Neural cell (in vitro differentiated cells): ENCODE data around the gene MKKS. TPM values are rescaled to one million over a fixed set of nuclear protein-coding genes. Genes with fewer than 3 reads are reported as not detected.

ENCODE experiments used
- H2AFZ ChIP-seq: fragments of 200-600, 300-800 bp; sonication (generic), shearing (Covaris generic); 2 replicates; pipeline ENCODE4 v1.6.0; 2014; ENCODE audit warnings: low read depth, mild to moderate bottlenecking, antibody characterized with exemption, low read length, moderate library complexity
- H3F3A ChIP-seq: fragments of 200-600 bp; shearing (Covaris generic); 2 replicates; pipeline ENCODE4 v1.6.1; 2016; ENCODE audit warnings: mild to moderate bottlenecking, moderate library complexity, mixed read lengths, antibody characterized with exemption, low read length; ENCODE audit not compliant: insufficient read depth, poor library complexity, severe bottlenecking
- H3K27ac ChIP-seq: fragments of 200-600, 300-800 bp; sonication (generic), shearing (Covaris generic); 2 replicates; pipeline ENCODE4 v1.5.1; 2014; ENCODE audit warnings: mild to moderate bottlenecking, low read length, moderate library complexity
- H3K27me3 ChIP-seq: fragments of 300-800, 200-600 bp; sonication (generic), shearing (Covaris generic); 2 replicates; pipeline ENCODE4 v1.6.0; 2014; ENCODE audit warnings: mild to moderate bottlenecking, low read depth, low read length, moderate library complexity; ENCODE audit not compliant: insufficient read depth
- H3K36me3 ChIP-seq: fragments of 300-800, 200-600 bp; sonication (generic), shearing (Covaris generic); 2 replicates; pipeline ENCODE4 v1.5.1; 2014; ENCODE audit warnings: mild to moderate bottlenecking, antibody characterized with exemption, low read length, moderate library complexity; ENCODE audit not compliant: insufficient read depth
- H3K4me2 ChIP-seq: fragments of 300-800, 200-600 bp; sonication (generic), shearing (Covaris generic); 2 replicates; pipeline ENCODE4 v1.6.0; 2014; ENCODE audit warnings: mild to moderate bottlenecking, low read length
- H3K4me3 ChIP-seq: fragments of 300-800, 200-600 bp; sonication (generic), shearing (Covaris generic); 2 replicates; pipeline ENCODE4 v1.5.1; 2014; ENCODE audit warnings: mild to moderate bottlenecking, low read length, moderate library complexity
- H3K79me2 ChIP-seq: fragments of 200-600 bp; shearing (Covaris generic); replicated peaks from 2 replicates; pipeline ENCODE4 v1.6.0; 2014; ENCODE audit warnings: mild to moderate bottlenecking, low read length, moderate library complexity; ENCODE audit not compliant: insufficient read depth
- H3K9ac ChIP-seq: fragments of 300-800, 200-600 bp; sonication (generic), shearing (Covaris generic); 2 replicates; pipeline ENCODE4 v1.6.1; 2016; ENCODE audit warnings: mild to moderate bottlenecking, low read length, mixed read lengths
- H3K9me2 ChIP-seq: fragments of 200-600 bp; shearing (Covaris generic); 2 replicates; pipeline ENCODE4 v1.6.1; 2016; ENCODE audit warnings: mild to moderate bottlenecking, low read length, mixed read lengths; ENCODE audit not compliant: insufficient read depth
- H3K9me3 ChIP-seq: fragments of 200-600, 300-800 bp; sonication (generic), shearing (Covaris generic); 2 replicates; pipeline ENCODE4 v1.6.1; 2016; ENCODE audit warnings: mild to moderate bottlenecking, mixed run types, low read length, moderate library complexity, mixed read lengths
- H4K20me1 ChIP-seq: fragments of 200-600 bp; shearing (Covaris generic); 2 replicates; pipeline ENCODE4 v1.6.1; 2016; ENCODE audit warnings: mild to moderate bottlenecking, mixed run types; ENCODE audit not compliant: insufficient read depth
- EP300 ChIP-seq: fragments of 450-650 bp; conservative IDR thresholded peaks from 2 replicates; pipeline ENCODE4 v1.6.1; 2014; ENCODE audit warnings: antibody characterized with exemption, mild to moderate bottlenecking, moderate library complexity; ENCODE audit not compliant: poor library complexity, severe bottlenecking
- EZH2 ChIP-seq: fragments of 200-600, 300-800 bp; shearing (Covaris generic), sonication (generic); IDR thresholded peaks from 2 replicates; pipeline ENCODE4 v1.6.1; 2014; ENCODE audit warnings: antibody characterized with exemption, low read length, borderline replicate concordance, mild to moderate bottlenecking; ENCODE audit not compliant: insufficient read depth, poor library complexity, severe bottlenecking
- MXI1 ChIP-seq: fragments of 450-650 bp; conservative IDR thresholded peaks from 2 replicates; pipeline ENCODE4 v1.6.1; 2014; ENCODE audit warnings: antibody characterized with exemption, mild to moderate bottlenecking; ENCODE audit not compliant: poor library complexity, severe bottlenecking
- POLR2AphosphoS5 ChIP-seq: IDR thresholded peaks from 2 replicates; pipeline ENCODE4 v1.6.1; 2012
- RAD21 ChIP-seq: fragments of 450-650 bp; conservative IDR thresholded peaks from 2 replicates; pipeline ENCODE4 v1.6.1; 2014; ENCODE audit warnings: antibody characterized with exemption, mild to moderate bottlenecking, moderate library complexity
- SMC3 ChIP-seq: fragments of 450-650 bp; conservative IDR thresholded peaks from 2 replicates; pipeline ENCODE4 v1.6.1; 2014; ENCODE audit warnings: antibody characterized with exemption, mild to moderate bottlenecking, moderate library complexity; ENCODE audit not compliant: poor library complexity
- TAF1 ChIP-seq: IDR thresholded peaks from 2 replicates; pipeline ENCODE4 v1.6.1; 2012; ENCODE audit warnings: low read depth
- polyA plus RNA-seq: library from polyadenylated mRNA; depleted of rRNA; stranded (reverse); fragments of >200 nt; gene quantifications from 2 replicates; pipeline ENCODE4 v1.2.3, GENCODE V29; 2014
- TF ChIP-seq, protein P1 (sequence below): IDR thresholded peaks from 2 replicates; pipeline ENCODE4 v1.6.1; 2012; ENCODE audit warnings: borderline replicate concordance
- TF ChIP-seq, protein P2 (sequence below): fragments of 450-650 bp; IDR thresholded peaks from 2 replicates; pipeline ENCODE4 v1.5.1; 2014; ENCODE audit warnings: antibody characterized with exemption, mild to moderate bottlenecking, moderate library complexity; ENCODE audit not compliant: poor library complexity, severe bottlenecking

Gene MKKS
- polyA plus RNA-seq, 1 donor from 2014 or later = 28.0 TPM

DNA sequence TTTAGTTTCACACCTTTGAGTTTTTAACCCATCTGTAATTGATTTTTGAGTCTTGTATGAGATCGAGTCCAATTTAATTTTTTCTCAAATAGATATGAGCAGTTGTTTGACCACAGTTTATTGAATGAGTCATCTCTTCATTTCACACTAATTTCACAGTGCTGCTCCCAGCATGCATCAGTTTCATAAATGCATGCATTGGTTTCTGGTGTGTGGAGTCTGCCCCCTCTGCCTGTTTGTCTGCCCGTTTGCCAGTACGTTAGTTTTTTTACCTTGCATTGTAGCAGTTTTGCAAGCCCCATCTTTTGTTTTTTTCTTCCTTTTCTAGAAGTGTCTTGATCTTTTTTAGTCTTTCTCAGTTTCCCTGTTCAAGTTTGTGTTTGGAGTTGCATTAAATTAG is 13.0 kb upstream of the MKKS start:
- H3K9me3 ChIP-seq = no peaks in the 10 kb centered on the region
- no peak overlapping the region for H3K9ac ChIP-seq
- no peaks in the 10 kb centered on the region for H3K27me3 ChIP-seq
- H3K4me3 ChIP-seq = no peak overlapping the region
- H3K9me2 ChIP-seq = no peaks in the 10 kb centered on the region
- no peaks in the 10 kb centered on the region for H3F3A ChIP-seq
- no peak overlapping the region for H2AFZ ChIP-seq
- H3K27ac ChIP-seq = no peak overlapping the region
- H3K79me2 ChIP-seq = no peaks in the 10 kb centered on the region
- H4K20me1 ChIP-seq = no peaks in the 10 kb centered on the region
- no peaks in the 10 kb centered on the region for H3K36me3 ChIP-seq
- no peak for TF ChIP-seq EP300
- TF ChIP-seq, protein P1, sequence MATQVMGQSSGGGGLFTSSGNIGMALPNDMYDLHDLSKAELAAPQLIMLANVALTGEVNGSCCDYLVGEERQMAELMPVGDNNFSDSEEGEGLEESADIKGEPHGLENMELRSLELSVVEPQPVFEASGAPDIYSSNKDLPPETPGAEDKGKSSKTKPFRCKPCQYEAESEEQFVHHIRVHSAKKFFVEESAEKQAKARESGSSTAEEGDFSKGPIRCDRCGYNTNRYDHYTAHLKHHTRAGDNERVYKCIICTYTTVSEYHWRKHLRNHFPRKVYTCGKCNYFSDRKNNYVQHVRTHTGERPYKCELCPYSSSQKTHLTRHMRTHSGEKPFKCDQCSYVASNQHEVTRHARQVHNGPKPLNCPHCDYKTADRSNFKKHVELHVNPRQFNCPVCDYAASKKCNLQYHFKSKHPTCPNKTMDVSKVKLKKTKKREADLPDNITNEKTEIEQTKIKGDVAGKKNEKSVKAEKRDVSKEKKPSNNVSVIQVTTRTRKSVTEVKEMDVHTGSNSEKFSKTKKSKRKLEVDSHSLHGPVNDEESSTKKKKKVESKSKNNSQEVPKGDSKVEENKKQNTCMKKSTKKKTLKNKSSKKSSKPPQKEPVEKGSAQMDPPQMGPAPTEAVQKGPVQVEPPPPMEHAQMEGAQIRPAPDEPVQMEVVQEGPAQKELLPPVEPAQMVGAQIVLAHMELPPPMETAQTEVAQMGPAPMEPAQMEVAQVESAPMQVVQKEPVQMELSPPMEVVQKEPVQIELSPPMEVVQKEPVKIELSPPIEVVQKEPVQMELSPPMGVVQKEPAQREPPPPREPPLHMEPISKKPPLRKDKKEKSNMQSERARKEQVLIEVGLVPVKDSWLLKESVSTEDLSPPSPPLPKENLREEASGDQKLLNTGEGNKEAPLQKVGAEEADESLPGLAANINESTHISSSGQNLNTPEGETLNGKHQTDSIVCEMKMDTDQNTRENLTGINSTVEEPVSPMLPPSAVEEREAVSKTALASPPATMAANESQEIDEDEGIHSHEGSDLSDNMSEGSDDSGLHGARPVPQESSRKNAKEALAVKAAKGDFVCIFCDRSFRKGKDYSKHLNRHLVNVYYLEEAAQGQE = no peak
- no peak for TF ChIP-seq POLR2AphosphoS5
- no peak overlapping the region for H3K4me2 ChIP-seq

DNA sequence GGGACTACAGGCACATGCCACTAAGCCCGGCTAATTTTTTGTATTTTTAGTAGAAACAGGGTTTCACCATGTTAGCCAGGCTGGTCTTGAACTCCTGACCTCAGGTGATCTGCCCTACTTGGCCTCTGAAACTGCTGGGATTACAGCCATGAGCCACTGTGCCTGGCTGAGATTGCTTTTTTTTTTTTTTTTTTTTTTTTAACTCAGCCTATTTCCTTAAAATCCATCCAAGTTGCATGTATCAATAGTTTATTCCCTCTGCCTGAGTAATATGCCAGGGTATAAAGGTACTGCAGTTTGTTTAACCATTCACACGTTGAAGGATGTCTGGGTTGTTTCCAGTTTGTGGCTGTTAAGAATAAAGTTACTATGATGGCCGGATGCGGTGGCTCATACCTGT is 11.7 kb upstream of the MKKS start:
- Histone ChIP-seq H3K27me3 (no peaks in the 10 kb centered on the region), H2AFZ (no peak overlapping the region), H3K36me3 (no peaks in the 10 kb centered on the region), H3K4me2 (no peak overlapping the region), H3K79me2 (no peaks in the 10 kb centered on the region), H3K9ac (no peak overlapping the region), H3K4me3 (no peak overlapping the region), H3F3A (no peaks in the 10 kb centered on the region), H3K9me3 (no peaks in the 10 kb centered on the region), H4K20me1 (no peaks in the 10 kb centered on the region), H3K9me2 (no peaks in the 10 kb centered on the region), H3K27ac (no peak overlapping the region)
- TF ChIP-seq RAD21 (no peak), POLR2AphosphoS5 (no peak), TAF1 (no peak), SMC3 (no peak), EZH2 (no peak), EP300 (no peak), MXI1 (no peak)
- TF ChIP-seq, protein P1 = no peak
- TF ChIP-seq, protein P2, sequence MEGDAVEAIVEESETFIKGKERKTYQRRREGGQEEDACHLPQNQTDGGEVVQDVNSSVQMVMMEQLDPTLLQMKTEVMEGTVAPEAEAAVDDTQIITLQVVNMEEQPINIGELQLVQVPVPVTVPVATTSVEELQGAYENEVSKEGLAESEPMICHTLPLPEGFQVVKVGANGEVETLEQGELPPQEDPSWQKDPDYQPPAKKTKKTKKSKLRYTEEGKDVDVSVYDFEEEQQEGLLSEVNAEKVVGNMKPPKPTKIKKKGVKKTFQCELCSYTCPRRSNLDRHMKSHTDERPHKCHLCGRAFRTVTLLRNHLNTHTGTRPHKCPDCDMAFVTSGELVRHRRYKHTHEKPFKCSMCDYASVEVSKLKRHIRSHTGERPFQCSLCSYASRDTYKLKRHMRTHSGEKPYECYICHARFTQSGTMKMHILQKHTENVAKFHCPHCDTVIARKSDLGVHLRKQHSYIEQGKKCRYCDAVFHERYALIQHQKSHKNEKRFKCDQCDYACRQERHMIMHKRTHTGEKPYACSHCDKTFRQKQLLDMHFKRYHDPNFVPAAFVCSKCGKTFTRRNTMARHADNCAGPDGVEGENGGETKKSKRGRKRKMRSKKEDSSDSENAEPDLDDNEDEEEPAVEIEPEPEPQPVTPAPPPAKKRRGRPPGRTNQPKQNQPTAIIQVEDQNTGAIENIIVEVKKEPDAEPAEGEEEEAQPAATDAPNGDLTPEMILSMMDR = no peak
